GM19452 (cell line): Measurements from ENCODE around the gene KHDRBS2.

Experiments used
- ATAC-seq: cut with Tn5 transposase; IDR thresholded peaks from one replicate; pipeline ENCODE4 v1.9.1; 2021; ENCODE audit not compliant: unreplicated experiment

KHDRBS2 gene

DNA sequence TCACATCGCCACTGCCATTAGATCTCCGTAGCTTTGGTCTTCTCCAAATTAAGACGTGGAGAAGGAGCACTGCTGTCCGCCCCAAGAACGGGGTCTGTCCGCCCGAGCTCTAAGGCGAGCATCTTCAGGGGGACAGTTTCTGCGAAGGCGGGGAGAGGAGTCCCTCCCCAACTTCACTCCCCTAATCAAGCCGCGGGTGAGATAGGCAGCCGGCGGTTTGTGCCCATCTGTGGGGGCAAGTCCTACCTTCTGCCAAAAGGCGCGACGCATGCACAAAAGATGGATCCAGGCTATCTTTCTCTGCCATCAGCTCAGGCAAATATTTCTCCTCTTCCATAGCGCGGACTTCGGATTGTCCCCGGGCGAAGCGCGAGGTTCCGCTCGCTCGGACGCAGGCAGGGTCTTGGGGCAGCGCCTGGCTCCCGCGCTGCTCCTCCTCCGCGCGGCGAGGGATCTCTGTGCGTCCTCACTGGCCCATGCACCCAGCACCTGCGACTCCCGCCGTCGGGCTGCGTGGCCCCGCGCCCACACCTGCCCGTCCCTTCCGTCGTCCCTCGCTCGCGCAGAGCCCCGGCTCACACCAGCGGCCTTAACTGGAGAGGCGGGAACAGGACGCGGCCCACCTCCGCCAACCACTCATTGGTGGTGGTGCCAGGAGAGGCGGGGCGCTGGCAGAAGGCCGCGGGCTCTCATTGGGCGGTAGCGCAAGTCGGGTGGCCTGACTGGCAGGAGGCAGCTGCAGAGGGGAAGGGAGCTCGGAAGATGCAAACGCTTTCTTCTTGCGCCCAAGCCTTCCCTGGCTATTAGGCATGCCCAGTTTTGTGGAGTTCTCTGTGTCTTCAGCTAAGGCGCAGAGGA is at the start of gene KHDRBS2:
KHDRBS2 (minus strand) TSS at position 614 of the 858 bp plus-strand sequence.
- ATAC-seq = peak; percentile 100

DNA sequence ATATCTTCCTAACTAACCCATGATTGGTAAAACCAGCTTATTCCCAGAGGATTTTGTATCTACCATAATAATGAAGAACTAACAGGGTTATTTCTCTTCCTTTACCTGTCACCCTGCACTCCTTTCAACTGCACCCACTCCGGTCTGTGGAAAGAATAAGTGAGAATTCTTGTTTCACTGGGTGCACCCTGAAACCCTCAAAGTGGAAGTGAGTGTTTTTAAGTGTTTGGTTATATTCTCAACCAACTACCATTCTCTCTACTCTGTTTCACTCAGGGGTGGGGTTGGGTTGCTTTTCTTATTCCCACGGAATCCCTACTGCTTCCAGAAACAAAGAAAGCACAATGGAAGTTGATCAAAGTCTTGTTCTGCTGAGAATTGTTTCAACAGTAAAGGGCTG is 42.6 kb upstream of the KHDRBS2 start:
- no peak for ATAC-seq

DNA sequence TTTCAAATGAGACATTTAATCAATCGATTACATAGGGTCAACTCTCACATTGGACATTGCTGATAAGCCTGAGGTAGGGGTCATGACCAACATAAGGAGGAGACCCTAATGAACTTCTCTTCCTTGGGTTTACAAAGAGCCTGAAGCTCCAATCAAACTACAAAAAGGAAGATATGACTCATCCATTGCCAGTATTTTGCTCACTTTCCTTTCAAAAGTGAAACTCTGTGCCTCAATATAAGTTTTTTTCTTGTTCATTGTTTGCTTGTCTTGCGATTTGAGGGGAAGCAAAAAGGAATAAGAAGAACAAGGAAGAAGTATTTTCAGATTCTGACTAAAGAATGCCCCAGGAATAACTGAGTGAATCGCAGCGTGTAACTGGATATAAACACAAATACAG is 38.8 kb upstream of the KHDRBS2 start:
- ATAC-seq = no peak

DNA sequence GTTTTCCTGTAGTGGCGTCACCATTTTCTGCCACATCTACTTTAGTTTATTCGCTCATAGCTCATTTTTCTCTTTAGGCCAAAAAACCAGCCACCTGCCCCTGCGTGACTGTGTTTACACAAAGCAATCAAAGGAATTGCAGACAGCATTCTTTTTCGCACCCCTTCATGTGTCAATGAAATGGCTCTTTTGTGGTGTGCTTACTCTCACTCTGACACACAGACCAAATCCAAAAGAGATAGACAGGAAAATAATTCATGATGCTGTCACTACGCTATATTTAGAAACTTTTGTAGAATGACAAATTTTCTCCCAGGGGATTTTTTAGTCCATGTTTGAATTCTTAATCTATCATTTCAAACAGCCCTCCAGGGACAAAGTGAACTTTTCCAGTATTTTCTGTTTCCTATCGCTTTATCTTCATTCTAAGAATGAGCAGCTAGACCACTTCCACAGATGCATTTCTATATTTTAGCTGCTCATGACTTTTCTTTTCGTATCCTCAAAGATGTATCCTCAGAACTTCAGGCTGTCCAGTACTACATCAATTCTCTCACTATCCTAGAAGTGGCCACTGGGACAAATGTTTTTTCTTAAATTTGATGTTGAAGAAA is 37.9 kb upstream of the KHDRBS2 start:
- ATAC-seq = no peak

DNA sequence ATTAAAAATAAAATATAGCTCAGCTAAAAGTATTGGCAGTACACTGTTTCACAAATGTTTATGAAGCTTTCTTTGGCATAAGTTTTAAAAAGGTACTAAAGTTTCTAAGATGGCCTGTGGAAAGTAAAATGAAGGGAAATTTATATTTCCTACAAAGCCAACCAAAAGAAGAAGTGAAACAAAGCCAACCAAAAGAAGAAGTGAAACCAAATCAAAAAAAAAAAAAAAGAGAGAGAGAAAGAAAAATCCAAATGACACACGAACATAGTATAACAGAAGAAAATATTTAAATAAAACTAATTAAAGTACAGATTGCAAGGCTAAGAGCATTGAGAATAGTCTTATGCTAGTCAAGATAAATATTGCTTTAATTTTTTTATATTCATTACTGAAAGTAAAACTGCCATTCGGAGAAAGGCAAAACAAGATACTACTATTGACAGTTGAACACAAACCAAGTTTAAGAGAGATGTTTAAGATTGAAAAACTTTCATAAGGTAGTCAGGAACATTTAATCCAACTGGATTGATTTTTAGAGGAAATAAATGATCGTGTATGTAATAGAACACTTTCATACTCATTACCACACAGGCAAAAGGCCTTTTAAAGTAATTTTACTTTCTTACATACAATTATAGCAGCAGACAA is 12.8 kb upstream of the KHDRBS2 start:
- ATAC-seq = peak; percentile 86

DNA sequence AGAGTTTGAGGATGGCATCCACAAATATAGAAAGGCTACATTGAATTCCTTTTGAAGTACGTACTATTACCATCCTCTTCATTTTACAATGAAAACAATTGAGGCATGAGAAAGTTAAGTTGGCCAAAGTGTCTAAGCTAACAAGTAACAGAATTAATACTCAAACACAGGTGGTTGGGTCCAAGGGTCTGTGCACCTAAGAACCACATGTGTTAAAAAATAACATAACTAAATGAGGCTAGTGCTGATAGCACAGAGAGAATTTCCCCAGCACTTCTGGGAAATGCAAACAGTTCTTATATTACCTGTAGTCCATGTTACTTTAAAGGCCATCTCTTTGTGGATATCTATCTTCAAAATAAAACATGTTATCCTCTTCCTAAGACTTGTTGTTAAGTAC is 10.5 kb upstream of the KHDRBS2 start:
- no peak for ATAC-seq

DNA sequence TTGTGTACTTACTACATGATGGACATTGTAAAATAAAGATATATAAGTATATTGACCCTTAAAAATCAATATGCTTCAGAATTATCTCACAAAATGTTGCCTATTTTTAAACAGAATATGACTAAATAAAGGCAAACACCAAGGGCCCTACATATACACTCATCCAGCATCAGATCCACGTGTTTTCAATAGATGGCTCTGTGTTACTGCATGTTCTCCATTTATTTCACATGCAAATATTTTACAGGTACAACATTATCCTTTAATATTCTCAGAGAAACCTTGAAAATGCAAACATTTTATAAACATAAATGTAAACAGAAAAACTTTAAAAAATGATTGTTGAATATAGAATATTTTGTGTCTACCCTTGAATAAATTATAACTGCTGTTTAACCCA is 2.9 kb upstream of the KHDRBS2 start:
- ATAC-seq = no peak

DNA sequence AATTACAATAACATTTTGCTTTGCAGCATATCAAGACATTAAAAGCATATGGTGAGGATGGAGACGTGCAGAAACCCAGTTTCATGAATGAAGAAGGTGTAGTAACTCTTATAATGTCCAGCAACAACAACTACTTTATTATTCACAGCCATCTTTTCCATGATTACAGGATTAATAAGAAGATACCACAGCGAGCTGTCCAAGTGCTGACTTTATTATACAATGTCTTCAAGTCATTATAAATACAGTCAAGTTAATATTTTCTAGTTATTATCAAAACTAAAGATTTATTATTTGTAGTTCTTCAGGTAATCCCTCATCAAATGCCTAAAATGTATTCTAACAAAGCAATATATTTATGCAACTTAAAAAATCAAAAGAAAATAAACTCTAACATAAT is 2.5 kb upstream of the KHDRBS2 start:
- ATAC-seq = no peak

DNA sequence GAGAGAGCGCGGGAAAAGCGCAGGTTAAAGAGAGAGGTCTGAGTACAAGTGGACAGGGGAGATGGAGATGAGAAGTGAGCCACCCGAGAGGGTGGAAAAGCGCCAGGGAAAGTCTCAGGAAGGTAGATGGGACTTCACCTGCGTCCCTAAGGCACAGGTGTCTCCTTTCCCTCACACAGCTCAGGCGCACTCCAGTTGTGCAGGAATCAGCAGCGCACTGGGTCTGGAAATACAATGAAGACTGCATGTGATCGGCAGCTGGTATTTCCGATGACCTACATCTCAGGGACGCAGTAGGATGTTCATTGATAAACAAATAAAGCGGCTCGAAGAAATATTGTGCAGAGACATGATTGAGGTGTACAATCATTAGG is 432 bp upstream of the KHDRBS2 start:
- ATAC-seq = peak; percentile 9

DNA sequence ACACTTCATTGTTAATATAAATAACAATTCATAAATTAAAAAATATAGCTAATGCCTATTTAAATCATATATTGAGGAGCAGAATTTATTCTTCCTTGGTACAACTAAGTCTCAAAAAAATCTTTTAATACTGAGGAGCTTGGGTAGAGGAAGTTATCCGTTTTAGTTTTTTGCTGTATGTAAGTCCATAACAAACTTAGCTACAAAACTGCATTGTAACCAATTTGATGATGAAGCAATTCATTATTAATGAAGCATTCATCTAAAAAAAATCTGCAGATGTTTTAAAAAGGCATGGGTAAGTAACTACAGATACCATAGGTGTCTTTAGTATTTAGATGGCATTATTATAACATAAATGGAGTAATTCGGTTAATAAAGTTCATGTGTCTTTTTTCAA is 1.3 kb downstream of the KHDRBS2 start:
- no peak for ATAC-seq

DNA sequence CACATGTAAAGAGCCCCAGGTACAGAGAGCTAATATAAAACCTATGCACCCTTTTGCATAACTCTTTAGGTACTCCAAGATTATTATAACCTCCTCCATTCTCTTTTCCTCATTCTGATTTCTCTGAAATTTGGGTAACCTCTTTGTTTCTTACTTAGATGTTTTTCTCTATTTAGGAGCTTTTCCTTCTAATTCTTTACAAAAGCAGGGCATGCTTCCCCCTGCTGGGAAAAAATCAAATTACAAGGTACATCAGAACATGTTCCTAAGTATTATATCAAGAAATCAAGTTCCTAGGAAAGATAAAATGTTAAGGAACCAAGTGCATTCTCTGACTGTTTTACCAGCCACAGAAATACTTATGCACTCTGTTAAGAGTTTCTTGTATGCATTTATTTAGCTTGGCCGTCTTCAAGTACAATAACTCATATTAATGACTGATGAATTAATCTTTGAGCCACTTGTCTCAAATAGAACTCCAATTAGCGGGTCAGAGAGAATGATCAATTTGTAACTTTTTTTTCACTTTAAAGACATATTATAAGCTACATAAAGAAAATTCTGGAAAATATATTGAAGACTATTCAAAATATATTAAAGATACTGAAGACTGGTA is 2.1 kb downstream of the KHDRBS2 start:
- no peak for ATAC-seq

DNA sequence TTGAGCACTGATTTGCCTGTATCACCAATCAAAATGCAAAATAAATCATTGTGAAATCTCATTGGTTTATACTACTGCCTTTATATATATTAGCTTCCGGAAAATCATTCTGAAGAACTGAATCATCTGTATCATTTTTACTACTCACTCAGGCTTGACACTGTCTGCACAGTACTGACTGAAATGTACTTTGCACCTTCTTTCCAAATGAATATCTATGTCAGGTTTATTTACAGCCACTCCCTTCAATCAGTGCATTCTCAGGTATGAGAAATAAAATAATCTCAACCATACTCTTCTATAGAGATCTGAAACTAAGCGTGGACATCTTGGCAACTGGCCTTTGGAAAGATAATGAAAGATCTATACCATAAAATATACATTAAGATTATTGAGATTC is 2.7 kb downstream of the KHDRBS2 start:
- ATAC-seq = no peak

DNA sequence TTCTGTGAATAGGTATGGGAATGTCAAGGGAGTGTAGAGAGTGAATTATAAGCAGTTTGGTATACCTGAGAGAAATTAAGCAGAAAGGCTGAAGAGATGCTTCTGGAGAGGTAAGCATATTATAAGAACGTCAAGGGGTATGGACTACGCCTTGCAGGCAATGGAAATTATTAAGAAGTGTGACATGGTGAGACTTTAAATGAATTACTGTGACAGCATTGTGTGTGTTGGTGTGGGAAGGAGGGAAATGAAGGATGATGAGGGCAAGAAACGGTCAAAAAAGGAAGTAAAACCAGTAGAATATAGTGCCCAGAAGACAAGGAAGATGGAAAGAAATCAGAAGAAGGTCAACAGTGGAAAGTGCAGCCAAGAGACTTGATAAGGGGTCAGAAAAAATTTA is 5.9 kb downstream of the KHDRBS2 start:
- ATAC-seq = no peak

DNA sequence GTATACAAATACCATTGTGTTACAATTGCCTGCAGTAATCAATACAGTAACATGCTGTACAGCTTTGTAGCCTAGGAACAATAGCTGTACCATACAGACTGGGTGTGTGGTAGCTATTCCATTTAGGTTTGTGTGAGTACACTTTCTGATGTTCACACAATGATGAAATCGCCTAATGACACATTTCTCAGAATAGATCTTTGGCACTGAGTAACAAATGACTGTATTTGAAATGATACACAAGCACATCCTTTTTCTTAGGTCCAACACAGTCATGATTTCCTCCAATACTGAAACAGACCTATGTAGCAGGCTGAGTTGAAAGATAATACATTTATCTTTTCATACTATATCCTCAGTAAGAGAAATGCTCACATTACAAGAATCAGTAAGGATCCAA is 13.9 kb downstream of the KHDRBS2 start:
- ATAC-seq = no peak

DNA sequence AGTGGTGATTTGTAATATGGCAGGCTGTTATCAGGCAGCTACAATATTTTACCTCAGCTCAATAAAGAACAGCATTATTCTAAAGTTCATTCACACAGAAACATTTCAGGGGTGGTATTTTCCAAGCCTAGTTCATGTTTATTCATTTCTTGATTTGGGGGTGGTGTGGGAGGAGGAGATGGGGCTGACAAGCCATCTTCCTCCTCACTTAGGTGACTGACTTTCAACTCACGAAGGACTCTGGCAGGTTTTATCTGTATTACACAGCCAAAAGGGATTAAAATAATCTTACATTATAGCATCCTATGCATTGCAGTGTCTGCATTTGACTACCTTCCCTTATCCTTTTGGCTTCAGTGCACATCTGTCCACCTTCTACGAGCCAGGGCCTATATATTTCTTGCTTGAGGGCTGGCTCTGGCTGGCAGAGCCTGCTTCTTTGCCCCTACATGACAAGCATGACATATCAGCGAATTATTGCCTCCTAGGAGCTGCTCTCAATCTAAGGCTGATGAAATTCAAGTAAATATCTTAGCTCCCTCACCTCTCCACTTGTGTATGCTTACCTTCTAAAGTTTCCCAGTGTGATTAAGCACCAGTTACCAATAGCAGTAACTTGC is 20.0 kb downstream of the KHDRBS2 start:
- ATAC-seq = no peak

DNA sequence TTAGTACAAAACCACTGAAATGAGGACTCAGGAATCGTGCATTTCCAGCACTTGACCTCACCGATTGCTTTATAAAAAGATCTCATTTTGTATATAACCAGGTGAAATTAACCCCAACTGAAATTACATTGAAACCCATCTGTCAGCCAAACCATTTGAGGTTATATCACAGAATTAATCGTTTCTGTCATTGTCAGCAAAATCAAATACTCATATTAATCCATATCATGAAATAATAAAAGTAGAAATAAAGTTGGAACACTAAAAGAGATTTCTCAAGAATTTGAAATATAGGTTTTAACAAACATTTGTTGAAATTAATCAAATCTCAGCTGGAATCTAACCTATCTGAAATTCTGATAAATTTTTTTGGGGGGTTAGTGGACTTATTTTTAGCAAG is 23.7 kb downstream of the KHDRBS2 start:
- ATAC-seq = no peak

DNA sequence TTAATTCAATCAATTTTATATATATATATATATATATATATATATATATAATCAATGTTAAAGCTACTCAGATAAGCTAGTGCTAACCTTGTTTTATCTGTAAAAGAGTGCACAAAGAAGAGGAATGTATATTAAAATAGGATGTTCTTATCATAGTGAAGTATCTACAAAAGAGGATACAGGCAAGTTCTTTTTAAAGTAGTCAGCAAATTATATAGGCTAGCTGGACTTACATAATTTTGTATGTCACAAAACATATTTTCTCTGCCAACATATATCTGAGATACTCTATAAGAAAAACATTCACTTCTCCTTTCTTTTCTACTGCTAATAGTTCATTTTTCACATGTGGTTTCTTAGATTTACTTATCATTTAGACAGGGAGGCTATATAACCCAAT is 39.9 kb downstream of the KHDRBS2 start:
- ATAC-seq = no peak

DNA sequence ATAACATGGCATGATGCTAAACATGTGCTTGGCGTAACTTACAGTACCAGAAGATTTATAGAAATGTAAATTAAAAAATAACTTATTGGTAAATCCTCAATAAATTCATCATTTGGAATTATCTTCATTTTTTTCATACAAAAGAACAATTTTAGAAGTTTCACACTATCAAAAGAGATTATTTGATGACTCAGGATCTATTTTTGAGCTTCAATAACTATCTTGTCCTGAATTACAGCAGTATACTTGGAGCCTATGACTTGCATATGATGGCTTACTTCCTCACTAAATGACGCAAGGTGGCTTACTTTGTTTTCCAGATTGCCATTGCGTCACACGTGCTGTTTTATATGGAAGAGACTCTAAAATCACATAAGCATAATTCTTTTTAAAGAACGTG is 49.2 kb downstream of the KHDRBS2 start:
- ATAC-seq = no peak

DNA sequence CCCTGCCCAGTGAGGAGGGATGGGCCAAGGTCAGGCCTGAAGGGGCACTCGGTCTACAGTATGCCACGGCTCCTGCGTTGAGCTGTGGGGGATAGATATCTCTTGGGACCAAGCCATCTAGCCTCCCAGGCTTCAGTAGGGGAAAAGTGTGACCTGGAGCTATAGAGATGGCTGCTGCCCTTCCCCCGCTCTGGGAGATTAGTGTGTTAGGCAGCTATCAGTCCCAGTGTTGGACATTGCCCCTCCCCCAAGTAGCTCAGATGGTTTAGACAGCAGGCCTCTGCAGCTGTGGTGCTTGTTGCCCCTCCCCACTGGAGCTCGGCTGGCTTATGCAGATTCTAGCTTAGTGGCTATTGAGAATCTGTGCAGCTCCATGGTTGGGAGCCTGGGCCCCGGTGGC is 56.8 kb downstream of the KHDRBS2 start:
- ATAC-seq = no peak

DNA sequence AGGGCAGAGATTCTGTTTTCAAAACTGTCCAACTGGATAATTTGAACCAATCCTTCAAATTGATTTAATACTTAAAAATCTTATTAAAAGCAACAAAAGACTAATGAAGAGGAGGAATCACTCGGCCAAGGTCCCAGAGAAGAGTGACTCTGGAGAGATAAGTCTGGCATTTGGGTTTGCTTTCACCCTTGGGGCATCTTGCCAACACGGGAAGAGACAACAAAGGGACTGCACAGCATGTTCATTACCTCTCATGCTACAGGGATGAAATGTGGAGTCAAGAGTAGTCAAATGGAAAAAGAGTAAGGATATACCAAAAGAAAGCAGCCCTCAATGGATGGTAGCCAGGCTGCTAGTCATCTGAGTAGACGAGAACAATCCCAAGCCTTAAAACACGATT is 68.2 kb downstream of the KHDRBS2 start:
- no peak for ATAC-seq

DNA sequence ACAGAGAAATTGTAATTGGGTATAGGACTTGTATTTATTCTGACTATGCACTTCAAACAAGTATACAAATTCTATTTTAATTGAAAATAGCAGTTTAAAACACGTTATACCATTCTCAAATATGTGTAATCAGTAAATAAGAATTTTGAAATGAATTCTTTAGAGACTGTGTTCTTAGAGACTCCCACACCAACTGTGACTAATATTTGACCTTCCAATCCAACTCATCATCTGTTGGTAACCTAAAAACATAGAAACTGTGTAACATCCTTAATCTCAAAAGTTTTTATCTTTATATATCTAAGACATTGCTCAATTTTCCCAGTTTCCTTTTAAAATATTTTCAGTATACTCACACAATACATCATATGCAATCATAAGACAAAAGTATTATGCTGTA is 83.9 kb downstream of the KHDRBS2 start:
- no peak for ATAC-seq
